Kasumi-1 (cell line): Measurements from ENCODE around the gene CARD11.
"Not testable (repeated sequence)": the region's sequence is repeated elsewhere in the genome, so short reads cannot be mapped to it uniquely, and the experiment has no call there.

ENCODE experiments used
- DNase-seq, 2 experiments: peaks; one replicate each; lab custom pipeline; 2025; lab: John Stamatoyannopoulos, UW

The CARD11 gene

DNA sequence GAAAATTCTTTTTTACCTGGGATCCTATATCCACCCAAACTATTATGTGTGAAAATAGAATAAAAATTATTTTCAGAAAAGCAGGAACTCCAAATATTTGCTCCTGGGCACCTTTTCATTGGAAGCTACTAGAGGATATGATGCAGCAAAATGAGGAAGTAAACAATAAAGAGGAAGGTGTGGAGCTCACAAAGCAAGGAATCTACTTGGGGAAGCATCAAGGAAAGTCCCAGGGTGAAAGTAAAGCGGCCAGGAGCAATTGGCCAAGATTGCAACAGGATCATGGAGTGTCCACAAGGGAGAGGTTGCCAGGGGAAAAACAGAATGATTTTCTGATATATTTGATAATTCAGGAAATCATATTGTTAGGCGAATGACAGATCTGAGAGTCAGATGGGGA is 80.8 kb downstream of the CARD11 start:
- DNase-seq = peak in 1 of 2 experiments; percentile 4

DNA sequence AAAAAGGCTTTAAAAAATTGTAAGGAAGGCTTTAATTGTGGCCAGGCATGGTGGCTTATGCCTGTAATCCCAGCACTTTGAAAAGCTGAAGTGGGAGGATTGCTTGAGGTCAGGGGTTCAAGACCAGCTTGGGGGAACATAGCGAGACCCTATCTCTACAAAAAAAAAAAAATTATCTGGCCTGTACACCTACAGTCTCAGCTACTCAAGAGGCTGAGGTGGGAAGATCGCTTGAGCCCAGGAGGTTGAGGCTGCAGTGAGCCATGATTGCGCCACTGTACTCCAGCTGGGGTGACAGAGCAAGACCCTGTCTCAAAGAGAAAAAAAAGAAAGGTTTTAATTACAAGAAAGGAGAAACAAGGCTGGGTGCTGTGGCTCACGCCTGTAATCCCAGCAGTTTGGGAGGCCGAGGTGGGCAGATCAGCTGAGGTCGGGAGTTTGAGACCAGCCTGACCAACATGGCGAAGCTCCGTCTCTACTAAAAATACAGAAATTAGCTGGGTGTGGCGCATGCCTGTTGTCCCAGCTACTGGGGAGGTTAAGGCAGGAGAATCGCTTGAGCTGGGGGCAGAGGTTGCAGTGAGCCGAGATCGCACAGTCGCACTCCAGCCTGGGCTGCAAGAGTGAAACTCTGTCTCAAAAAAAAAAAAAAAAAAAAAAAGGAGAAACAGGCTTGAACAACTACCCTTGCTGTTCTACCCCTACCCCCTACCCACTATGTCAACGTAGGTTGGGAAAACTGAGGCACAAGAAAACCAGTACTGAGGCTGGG is 83.7 kb downstream of the CARD11 start:
- no peak for DNase-seq

- no peak for DNase-seq
Measured at GRCh38 chr7:2959103-2959680, 84.5 kb downstream of the CARD11 start.

- no peak for DNase-seq
Measured at GRCh38 chr7:2958416-2959102, 85.1 kb downstream of the CARD11 start.

DNA sequence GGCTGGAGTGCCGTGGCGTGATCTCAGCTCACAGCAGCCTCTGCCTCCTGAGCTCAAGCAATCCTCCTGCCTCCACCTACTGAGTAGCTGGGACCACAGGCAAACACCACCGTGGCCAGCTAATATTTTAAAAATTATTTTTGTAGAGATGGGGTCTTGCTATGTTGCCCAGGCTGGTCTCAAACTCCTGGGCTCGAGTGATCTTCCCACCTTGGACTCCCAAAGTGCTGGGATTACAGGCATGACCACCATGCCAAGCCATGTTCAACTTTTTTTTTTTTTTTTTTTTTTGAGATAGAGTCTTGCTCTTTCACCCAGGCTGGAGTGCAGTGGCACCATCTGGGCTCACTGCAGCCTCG is 86.3 kb downstream of the CARD11 start:
- DNase-seq = not testable (repeated sequence)

GRCh38 chr7:2956526-2957368 is 86.9 kb downstream of the CARD11 start:
- DNase-seq = peak; percentile 17 to 22

DNA sequence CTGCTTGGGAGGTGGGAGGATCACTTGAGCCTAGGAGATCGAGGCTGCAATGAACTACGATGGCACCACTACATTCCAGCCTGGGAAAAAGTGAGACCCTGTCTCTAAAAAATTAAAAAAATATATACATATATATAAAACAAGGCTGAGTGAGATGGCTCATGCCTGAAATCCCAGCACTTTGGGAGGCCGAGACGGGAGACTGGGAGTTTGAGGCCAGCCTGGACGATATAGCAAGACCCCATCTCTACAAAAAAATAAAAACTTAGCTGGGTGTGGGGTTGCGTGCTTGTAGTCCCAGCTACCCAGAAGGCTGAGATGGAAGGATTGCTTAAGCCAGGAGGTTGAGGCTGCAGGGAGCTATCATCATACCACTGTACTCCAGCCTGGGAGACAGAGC is 87.6 kb downstream of the CARD11 start:
- no peak for DNase-seq

GRCh38 chr7:2955269-2955668 is 88.4 kb downstream of the CARD11 start:
- DNase-seq = no peak

GRCh38 chr7:2954433-2954853 is 89.2 kb downstream of the CARD11 start:
- no peak for DNase-seq

DNA sequence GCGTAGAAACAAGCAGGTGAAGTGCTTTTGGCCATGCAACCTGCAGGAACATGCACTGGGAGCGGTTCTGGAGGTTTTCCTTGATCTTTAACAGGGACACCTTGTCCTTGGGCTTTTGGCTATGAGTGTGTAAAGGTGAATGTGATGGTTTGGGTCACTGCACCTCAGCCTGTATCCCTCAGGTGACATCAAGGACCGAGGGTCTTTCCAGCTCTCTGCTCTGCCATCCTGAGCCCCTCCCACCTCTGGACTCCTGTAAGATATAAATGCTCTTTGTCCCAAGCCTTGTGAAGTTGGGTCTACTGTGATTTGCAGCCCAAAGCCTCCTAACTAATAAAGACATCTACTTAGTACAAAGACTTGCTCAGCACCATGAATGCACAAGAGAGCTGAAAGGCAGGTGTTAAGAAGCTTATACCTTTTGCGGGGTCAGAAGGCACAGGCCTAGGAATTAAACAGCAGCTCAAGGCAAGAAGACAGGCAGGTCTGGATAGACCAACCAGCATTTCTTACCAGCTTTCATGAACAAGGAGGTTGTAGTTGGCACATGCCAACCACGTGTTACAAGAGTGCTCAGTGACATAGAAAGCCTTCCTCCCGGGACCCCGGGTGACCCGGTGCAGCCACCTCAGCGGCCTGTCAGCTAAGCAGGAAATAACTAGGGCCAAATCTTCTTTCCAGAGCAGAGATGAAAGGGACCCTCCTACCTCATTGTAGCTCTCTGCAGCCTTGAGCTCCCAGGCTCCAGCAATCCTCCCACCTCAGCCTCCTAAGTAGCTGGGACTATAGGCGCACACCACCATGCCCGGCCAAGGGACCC is 89.9 kb downstream of the CARD11 start:
- no peak for DNase-seq

DNA sequence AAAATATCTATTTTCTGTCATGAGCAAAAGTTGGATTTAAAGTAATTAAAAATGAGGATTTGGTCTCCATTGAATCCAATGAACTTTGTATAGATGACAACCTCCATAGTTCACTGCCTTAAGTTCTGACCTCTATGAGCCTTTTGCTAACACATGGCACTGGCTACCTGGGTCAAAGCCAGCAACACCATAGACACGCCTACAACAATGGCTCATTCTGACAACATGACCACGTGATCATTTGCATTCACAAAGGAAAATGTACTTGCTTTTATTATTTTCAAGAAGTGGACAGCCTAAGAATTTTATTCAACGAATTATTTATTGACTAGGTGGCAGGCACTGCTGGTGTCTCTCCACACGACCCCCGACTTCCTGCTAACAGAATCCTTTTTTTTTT is 90.6 kb downstream of the CARD11 start:
- DNase-seq = no peak

DNA sequence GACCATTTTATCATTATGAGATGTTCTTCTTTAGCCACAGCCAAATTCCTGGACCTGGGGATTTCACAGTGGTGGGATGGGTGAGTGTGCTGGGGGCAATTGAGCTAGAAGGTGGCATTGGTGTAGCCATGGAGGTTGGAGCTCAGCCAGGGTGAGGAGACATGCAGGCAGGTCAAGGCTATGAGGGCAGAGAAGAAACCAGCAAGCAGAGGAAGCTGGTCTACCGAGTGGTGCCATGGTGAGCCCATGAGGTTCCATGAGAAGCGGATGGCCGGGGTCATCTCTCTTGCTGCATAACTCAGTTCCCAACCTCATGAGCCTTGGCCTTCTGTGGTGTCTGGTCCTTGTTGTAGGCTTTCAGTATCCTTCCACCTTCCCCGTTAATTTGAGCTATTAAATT is 91.4 kb downstream of the CARD11 start:
- no peak for DNase-seq

DNA sequence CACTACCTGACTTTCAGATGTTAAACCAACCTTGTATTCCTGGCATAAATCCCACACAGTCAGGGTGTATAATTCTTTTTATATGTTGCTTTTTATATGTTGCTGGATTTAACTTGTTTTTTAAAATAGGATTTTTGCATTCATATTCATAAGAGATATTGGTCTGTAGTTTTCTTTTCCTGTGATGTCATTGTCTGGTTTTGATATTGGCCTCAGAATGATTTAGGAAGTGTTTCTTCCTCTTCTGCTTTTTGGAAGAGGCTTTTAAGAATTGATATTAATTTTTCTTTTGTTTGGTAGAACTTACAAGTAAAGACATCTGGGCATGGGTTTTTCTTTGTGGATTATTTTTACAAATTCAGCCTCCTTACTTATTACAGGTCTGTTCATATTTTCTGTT is 93.1 kb downstream of the CARD11 start:
- peak; percentile 26 to 36 for DNase-seq

GRCh38 chr7:2948749-2949148 is 94.9 kb downstream of the CARD11 start:
- DNase-seq = no peak

DNA sequence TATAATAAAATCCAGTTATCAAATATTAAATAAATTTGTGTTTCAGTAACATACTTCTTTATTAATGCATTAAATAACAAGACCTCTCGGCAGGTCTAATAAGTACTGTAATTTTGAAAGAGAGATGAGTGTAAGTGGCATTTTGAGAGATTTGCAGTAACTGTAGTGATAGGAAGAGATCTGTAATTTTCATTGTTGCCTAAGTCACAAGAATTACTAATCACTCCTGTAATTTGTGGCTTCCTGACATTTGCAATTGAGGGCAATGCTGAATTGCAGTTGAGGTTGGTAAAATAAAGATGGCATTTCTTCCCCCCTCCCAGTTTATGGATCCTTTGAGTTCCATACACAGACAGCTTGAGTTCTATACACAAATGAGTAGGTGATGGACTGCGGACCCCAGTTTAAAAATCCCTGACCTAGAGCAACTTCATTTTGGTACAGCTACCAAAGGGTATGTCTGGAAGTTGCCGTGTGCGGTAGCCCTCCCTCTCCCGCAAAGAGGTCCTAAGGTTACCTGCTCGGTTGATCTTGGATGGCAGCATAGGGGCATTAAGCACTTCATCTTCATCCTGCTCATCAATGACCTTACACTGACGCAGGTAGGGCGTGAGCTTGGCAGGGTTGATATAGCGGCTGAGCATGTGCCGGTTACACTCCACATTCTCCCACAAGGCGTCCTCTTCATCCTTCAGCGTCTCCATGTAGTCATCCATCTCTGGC is 96.4 kb downstream of the CARD11 start:
- DNase-seq = no peak

GRCh38 chr7:2945171-2945570 is 98.5 kb downstream of the CARD11 start:
- no peak for DNase-seq

DNA sequence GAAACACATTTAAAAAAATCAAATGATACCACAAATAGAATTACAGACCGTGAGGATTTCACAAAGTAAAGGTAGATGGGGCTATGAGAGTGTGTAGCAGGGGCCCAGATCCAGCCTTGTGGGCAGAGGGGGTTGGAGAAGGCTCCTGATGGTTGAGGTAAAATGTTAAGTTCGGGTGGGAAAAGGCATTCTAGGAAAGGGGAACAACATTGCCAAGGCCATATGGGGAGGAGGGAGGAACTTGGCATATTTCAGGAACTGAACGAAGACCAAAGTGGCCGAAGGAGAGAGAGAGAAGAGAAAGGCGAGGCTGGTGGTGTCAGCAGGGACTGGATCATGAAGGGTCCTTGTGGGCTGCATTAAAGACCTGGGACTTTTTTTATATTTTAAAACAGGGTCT is 98.9 kb downstream of the CARD11 start:
- DNase-seq = no peak

GRCh38 chr7:2943851-2944601 is 99.6 kb downstream of the CARD11 start:
- no peak for DNase-seq

DNA sequence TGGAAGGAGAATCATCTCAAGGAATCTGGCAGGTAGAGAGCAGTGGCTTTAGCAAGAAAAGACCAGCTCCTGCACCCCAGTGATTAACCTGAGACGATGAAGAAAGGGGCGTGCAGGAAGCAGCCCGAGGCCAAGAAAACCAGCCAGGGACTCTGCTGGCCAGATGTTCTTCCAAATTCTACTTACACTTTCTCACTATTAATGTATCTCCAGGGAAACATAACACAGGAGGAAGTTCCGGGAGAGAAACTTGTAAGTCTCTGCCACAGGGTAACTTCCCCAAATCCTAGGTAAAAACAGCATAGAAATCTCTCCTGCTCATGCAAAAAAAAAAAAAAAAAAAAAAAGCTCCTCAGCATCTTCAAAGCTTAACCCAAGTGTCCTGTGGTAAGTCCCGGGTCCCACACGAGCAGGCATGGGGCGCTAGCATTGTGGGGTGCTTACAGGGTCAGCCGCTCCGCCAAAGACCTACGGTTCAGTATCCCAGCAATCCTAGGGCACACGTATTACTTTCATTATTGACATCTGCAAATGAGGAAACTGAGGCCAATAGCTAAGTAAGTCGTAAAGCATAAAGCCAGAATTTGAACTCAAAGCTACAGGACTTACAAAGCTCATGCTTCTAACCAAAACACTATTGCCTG is 102.3 kb downstream of the CARD11 start:
- peak; percentile 58 to 67 for DNase-seq

- DNase-seq = no peak
Measured at GRCh38 chr7:2940466-2940865, 103.2 kb downstream of the CARD11 start.
